ENCODE results near the gene CCBE1.

DNA sequence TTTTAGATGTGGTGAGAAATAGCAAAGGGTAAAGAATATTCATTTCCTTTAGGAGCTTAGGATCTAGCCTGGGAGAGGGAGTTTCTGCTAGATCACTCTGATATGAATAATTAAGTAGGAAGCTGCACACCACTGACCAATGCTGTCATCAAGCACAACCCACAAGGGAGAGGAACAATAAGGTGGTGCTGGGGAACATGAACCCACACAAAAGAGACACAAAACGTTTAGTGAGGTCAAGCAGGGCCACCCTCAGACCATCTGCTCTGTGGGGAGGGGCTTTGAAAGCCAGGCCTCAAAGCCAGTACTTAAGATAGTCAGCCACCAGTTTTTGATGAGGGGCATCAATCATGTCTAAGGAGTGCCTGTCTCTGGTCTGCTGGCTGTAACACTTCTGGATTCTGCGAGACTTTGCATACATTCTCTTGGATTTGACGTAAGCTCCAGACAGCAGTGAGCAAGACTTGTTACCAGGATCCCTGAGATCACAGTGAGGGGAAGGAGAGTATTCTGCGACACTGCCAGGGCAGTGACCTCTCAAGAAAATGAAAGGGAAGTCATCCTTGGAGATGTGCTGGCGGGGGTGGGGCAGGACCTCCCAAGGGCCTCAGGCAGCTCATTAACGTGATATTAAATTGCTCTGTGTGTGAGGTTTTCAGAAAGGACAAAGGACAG lies 127.0 kb downstream of the CCBE1 start:
- no peak for TF ChIP-seq POLR2A (IDR thresholded peaks at IDR 0.05; ENCODE audit: low read depth, low read length)
- TF ChIP-seq TAF1 (IDR thresholded peaks at IDR 0.05; ENCODE audit: borderline replicate concordance, low read depth, low read length), result no peak

All from GM12892 (cell line).